ENCODE measurements around the gene DNMBP. TPM values are rescaled to one million over a fixed set of nuclear protein-coding genes. Genes with fewer than 3 reads are reported as not detected.

The DNMBP gene
- total and polyA plus RNA-seq, 2 experiments from 2014 or later, result 13.9 to 18.2 TPM

DNA sequence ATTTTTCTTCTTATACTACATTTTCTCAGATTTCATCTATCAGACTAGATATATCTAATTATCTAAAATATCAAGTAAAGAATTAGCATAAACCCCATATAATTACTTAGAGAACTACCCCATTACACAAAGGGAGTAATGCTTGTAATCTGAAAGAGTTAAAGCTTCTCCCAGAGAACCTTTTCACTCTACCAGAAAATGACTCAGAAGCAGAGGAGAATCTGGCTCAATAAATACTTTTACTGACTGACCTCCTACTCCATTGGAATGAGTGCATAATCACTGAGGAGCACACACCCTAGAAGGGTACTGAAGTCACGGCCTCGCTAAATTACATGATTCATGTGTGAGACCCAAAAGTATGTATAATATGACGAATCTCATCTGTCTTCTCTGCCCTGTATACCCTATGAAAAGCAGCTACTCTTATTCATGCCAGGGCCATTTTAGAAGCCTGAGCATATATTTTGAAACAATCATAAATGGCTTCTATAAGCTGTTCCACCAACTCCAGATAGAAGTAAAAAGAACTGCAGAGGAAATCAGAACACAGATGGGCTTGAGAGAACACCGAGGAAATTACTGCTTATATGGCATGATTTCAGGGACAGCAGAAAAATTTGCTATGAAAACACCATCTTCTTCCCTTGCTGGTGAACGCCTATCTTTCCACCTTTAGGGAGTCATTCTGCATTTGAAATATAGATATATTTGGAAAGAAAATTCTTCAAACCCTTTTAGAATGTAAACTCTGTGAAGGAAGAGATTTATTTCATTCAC, 32.7 kb downstream of the DNMBP start:
- Histone ChIP-seq H3K36me3 (replicated peaks; ENCODE audit: insufficient read depth, low read depth) (no peaks in the 10 kb centered on the region), H4K20me1 (ENCODE audit: insufficient read depth, poor library complexity, severe bottlenecking) (no peaks in the 10 kb centered on the region), H3K27me3 (no peaks in the 10 kb centered on the region), H3K9me2 (replicated peaks; ENCODE audit: insufficient read depth) (no peaks in the 10 kb centered on the region), H3K9me3 (ENCODE audit: low read depth) (no peaks in the 10 kb centered on the region), H2AFZ (no peak overlapping the region), H3K27ac (peak overlapping the region; percentile 88), H3K4me3 (no peak overlapping the region), H3K4me2 (peak overlapping the region; percentile 58), H3K4me1 (ENCODE audit: insufficient read depth) (peaks cover 39% of the 10 kb centered on the region), H3K79me2 (peaks cover 84% of the 10 kb centered on the region)
- no peak for TF ChIP-seq EZH2 (IDR thresholded peaks at IDR 0.05; ENCODE audit: borderline replicate concordance)
- TF ChIP-seq, protein P1, sequence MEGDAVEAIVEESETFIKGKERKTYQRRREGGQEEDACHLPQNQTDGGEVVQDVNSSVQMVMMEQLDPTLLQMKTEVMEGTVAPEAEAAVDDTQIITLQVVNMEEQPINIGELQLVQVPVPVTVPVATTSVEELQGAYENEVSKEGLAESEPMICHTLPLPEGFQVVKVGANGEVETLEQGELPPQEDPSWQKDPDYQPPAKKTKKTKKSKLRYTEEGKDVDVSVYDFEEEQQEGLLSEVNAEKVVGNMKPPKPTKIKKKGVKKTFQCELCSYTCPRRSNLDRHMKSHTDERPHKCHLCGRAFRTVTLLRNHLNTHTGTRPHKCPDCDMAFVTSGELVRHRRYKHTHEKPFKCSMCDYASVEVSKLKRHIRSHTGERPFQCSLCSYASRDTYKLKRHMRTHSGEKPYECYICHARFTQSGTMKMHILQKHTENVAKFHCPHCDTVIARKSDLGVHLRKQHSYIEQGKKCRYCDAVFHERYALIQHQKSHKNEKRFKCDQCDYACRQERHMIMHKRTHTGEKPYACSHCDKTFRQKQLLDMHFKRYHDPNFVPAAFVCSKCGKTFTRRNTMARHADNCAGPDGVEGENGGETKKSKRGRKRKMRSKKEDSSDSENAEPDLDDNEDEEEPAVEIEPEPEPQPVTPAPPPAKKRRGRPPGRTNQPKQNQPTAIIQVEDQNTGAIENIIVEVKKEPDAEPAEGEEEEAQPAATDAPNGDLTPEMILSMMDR (IDR thresholded peaks at IDR 0.05; ENCODE audit: poor library complexity), result no peak
- no peak for TF ChIP-seq EZH2phosphoT487 (IDR thresholded peaks at IDR 0.05; ENCODE audit: low read depth, severe bottlenecking, unreplicated experiment)
- WGBS (ENCODE audit: low lambda C conversion rate, missing lambda C conversion rate), result 40% methylated on average over 5 of the region's 5 CpGs
- DNase-seq (ENCODE audit: low spot score), result peak; percentile 61

DNA sequence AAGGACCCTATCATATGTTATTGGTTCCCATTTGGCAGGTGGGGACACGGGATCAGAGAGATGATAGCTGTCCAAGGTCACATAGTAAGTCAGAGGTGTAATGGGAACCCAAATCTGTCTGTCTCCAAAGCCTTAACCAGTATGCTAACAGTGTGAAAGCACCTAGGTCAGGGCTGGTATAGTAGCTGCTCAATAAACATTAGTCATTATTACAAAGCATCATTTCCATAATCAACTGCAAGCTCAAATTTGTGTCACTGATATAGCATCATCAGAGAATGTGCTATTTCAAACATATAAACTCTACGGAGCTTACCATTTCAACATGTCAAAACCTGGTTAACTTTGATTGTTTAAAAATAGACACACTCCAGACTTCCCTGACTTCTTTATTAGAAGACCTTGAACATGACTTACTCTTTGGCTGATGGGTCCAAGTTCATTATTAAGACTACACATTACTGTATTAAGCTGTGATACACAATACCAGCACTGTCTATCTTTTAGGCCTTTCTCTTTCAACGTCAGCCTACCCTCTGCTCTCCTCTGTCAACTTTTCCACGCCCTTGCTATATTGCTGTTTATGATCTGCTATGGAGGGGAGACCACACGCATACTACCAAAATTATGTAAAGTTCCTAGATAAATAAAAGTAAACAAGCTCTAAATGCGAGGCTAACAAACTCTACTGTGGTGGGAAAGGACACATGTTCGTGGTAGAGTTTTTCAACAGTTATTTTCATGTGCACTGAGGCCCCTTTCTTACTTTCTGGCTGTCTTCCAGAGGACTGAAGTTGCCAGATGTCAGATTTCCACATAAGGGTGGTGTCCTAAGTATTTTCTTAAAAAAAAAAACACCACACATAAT, 33.6 kb downstream of the DNMBP start:
- Histone ChIP-seq H2AFZ (no peak overlapping the region), H3K4me1 (ENCODE audit: insufficient read depth) (peaks cover 30% of the 10 kb centered on the region), H4K20me1 (ENCODE audit: insufficient read depth, poor library complexity, severe bottlenecking) (no peaks in the 10 kb centered on the region), H3K9me2 (replicated peaks; ENCODE audit: insufficient read depth) (no peaks in the 10 kb centered on the region), H3K9me3 (ENCODE audit: low read depth) (no peaks in the 10 kb centered on the region), H3K27me3 (no peaks in the 10 kb centered on the region), H3K36me3 (replicated peaks; ENCODE audit: insufficient read depth, low read depth) (no peaks in the 10 kb centered on the region), H3K4me2 (peak overlapping the region; percentile 58), H3K4me3 (no peak overlapping the region), H3K27ac (peak overlapping the region; percentile 88), H3K79me2 (peaks cover 84% of the 10 kb centered on the region)
- 32% methylated on average over 7 of the region's 7 CpGs for WGBS (ENCODE audit: low lambda C conversion rate, missing lambda C conversion rate)
- DNase-seq (ENCODE audit: low spot score), result peak; percentile 58
- TF ChIP-seq, protein P1 (IDR thresholded peaks at IDR 0.05; ENCODE audit: poor library complexity), result no peak
- TF ChIP-seq EZH2 (IDR thresholded peaks at IDR 0.05; ENCODE audit: borderline replicate concordance), result no peak
- no peak for TF ChIP-seq EZH2phosphoT487 (IDR thresholded peaks at IDR 0.05; ENCODE audit: low read depth, severe bottlenecking, unreplicated experiment)

- Histone ChIP-seq H3K36me3 (replicated peaks; ENCODE audit: insufficient read depth, low read depth) (no peaks in the 10 kb centered on the region), H3K79me2 (peaks cover 78% of the 10 kb centered on the region), H3K9me2 (replicated peaks; ENCODE audit: insufficient read depth) (no peaks in the 10 kb centered on the region), H3K4me3 (no peak overlapping the region), H3K4me2 (peak overlapping the region; percentile 58), H4K20me1 (ENCODE audit: insufficient read depth, poor library complexity, severe bottlenecking) (no peaks in the 10 kb centered on the region), H3K4me1 (ENCODE audit: insufficient read depth) (peaks cover 29% of the 10 kb centered on the region), H3K27me3 (no peaks in the 10 kb centered on the region), H3K9me3 (ENCODE audit: low read depth) (no peaks in the 10 kb centered on the region), H3K27ac (peak overlapping the region; percentile 88), H2AFZ (no peak overlapping the region)
- WGBS (ENCODE audit: low lambda C conversion rate, missing lambda C conversion rate), result 94% methylated on average over 8 of the region's 8 CpGs
- TF ChIP-seq EZH2 (IDR thresholded peaks at IDR 0.05; ENCODE audit: borderline replicate concordance) (no peak), EZH2phosphoT487 (IDR thresholded peaks at IDR 0.05; ENCODE audit: low read depth, severe bottlenecking, unreplicated experiment) (no peak)
- TF ChIP-seq, protein P1 (IDR thresholded peaks at IDR 0.05; ENCODE audit: poor library complexity), result no peak
- DNase-seq (ENCODE audit: low spot score), result no peak
Observed at GRCh38 chr10:99975106-99975829, 34.5 kb downstream of the DNMBP start.

All from hepatocyte (in vitro differentiated cells).